Fibroblast of lung (primary cell): ENCODE results near the gene GPHN. TPM values are rescaled to one million over a fixed set of nuclear protein-coding genes. Genes with fewer than 3 reads are reported as not detected.

Source experiments
- DNase-seq, 2 donors: peaks; one replicate each; pipeline versions ENCODE4 v3.0.0 to v3.0.0-alpha.2; 2010; ENCODE audit warnings: low read depth in 2 of 2
- H2AFZ ChIP-seq: 2 replicates; pipeline ENCODE4 v1.5.1; 2012; ENCODE audit warnings: low read length, control low read depth, inconsistent platforms
- H3K27ac ChIP-seq: 2 replicates; pipeline ENCODE4 v1.5.1; 2011; ENCODE audit warnings: low read length, control low read depth; ENCODE audit not compliant: insufficient read depth
- H3K27me3 ChIP-seq: 2 replicates; pipeline ENCODE4 v1.5.1; 2011; ENCODE audit warnings: mild to moderate bottlenecking, low read length; ENCODE audit not compliant: control insufficient read depth, insufficient read depth
- H3K36me3 ChIP-seq: 2 replicates; pipeline ENCODE4 v1.5.1; 2011; ENCODE audit warnings: low read length; ENCODE audit not compliant: control insufficient read depth, insufficient read depth
- H3K4me1 ChIP-seq: 2 replicates; pipeline ENCODE4 v1.5.1; 2011; ENCODE audit warnings: low read length; ENCODE audit not compliant: control insufficient read depth, insufficient read depth; ENCODE audit errors: extremely low read depth
- H3K4me2 ChIP-seq: 2 replicates; pipeline ENCODE4 v1.5.1; 2011; ENCODE audit warnings: low read length, control low read depth; ENCODE audit not compliant: insufficient read depth; ENCODE audit errors: extremely low read depth
- H3K4me3 ChIP-seq, 4 experiments: fragments of 200-600 bp in 1 of 4; sonication (generic) in 1 of 4; replicated peaks in 1 of 4; 2 replicates each; pipeline ENCODE4 v1.5.1; 2011 to 2016; ENCODE audit warnings: low read length in 4 of 4, low read depth in 3 of 4, mild to moderate bottlenecking in 3 of 4, control low read depth in 2 of 4, inconsistent platforms in 1 of 4, mixed read lengths in 1 of 4; ENCODE audit not compliant: insufficient read depth in 1 of 4; ENCODE audit errors: control extremely low read depth in 1 of 4
- H3K79me2 ChIP-seq: 2 replicates; pipeline ENCODE4 v1.5.1; 2012; ENCODE audit warnings: mild to moderate bottlenecking, low read length, inconsistent platforms; ENCODE audit not compliant: control insufficient read depth, insufficient read depth
- H3K9ac ChIP-seq: 2 replicates; pipeline ENCODE4 v1.5.1; 2011; ENCODE audit warnings: mild to moderate bottlenecking, low read length, control low read depth; ENCODE audit not compliant: insufficient read depth
- H3K9me3 ChIP-seq: 2 replicates; pipeline ENCODE4 v1.5.1; 2012; ENCODE audit warnings: low read depth, low read length; ENCODE audit not compliant: control insufficient read depth, insufficient read depth
- H4K20me1 ChIP-seq: 2 replicates; pipeline ENCODE4 v1.5.1; 2011; ENCODE audit warnings: low read length; ENCODE audit not compliant: control insufficient read depth, insufficient read depth; ENCODE audit errors: extremely low read depth
- EZH2 ChIP-seq: IDR thresholded peaks from 2 replicates; pipeline ENCODE4 v1.5.1; 2012; ENCODE audit warnings: low read length, control low read depth, mild to moderate bottlenecking; ENCODE audit errors: missing control alignments
- polyA plus RNA-seq, 2 donors: library from polyadenylated mRNA; depleted of rRNA in 1 of 2; stranded (reverse) in 1 of 2; unstranded in 1 of 2; fragments of >200 nt; gene quantifications; 2 replicates each; pipeline ENCODE4 v1.2.1, GENCODE V29; 2011 to 2012; ENCODE audit warnings: missing spikeins in 1 of 2
- total RNA-seq: library from RNA; depleted of rRNA; stranded (reverse); fragments of >200 nt; gene quantifications from 2 replicates; pipeline ENCODE4 v1.2.1, GENCODE V29; 2014
- TF ChIP-seq, protein P1 (sequence below), 2 donors: IDR thresholded peaks in 1 of 2; conservative IDR thresholded peaks in 1 of 2; 1 replicate in 1 of 2; 2 replicates in 1 of 2; pipeline ENCODE4 v1.5.1; 2011 to 2012; ENCODE audit warnings: low read length in 2 of 2, control low read depth in 1 of 2, inconsistent platforms in 1 of 2, low read depth in 1 of 2, mild to moderate bottlenecking in 1 of 2

GPHN gene
- total and polyA plus RNA-seq, 2 donors (not counting 1 experiment from before 2014, with no cell fraction given), result 8.3 to 13.9 TPM

DNA sequence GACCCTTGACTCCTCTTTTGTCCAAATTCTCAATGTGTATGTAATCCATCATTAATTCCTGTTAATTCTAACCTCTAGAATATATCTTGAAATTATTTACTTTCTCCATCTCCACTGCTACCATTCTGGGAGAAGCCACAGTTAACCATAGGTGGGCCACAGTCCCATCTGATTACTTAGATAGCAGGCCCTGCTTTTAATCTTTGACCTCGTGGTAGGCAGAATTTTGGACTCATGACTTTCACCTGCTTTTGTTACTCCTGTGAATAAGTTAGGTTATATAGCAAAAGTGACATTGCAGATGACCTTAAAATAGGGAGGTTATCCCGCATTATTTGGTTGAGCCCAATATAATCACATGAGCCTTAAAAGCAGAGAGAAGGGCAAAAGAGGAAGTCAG, 264.2 kb downstream of the GPHN start:
- Histone ChIP-seq H3K4me3 (no peak overlapping the region), H3K36me3 (no peaks in the 10 kb centered on the region), H2AFZ (no peak overlapping the region), H3K9ac (no peak overlapping the region), H3K4me1 (no peaks in the 10 kb centered on the region), H3K9me3 (no peaks in the 10 kb centered on the region), H3K79me2 (no peaks in the 10 kb centered on the region), H3K27me3 (no peaks in the 10 kb centered on the region), H3K4me2 (no peak overlapping the region), H3K27ac (no peak overlapping the region), H4K20me1 (no peaks in the 10 kb centered on the region)
- TF ChIP-seq, protein P1, sequence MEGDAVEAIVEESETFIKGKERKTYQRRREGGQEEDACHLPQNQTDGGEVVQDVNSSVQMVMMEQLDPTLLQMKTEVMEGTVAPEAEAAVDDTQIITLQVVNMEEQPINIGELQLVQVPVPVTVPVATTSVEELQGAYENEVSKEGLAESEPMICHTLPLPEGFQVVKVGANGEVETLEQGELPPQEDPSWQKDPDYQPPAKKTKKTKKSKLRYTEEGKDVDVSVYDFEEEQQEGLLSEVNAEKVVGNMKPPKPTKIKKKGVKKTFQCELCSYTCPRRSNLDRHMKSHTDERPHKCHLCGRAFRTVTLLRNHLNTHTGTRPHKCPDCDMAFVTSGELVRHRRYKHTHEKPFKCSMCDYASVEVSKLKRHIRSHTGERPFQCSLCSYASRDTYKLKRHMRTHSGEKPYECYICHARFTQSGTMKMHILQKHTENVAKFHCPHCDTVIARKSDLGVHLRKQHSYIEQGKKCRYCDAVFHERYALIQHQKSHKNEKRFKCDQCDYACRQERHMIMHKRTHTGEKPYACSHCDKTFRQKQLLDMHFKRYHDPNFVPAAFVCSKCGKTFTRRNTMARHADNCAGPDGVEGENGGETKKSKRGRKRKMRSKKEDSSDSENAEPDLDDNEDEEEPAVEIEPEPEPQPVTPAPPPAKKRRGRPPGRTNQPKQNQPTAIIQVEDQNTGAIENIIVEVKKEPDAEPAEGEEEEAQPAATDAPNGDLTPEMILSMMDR (conservative IDR thresholded peaks at IDR 0.05 in 1 of 2, IDR thresholded peaks at IDR 0.05 in 1 of 2; ENCODE audit: low read depth in 1 of 2, low read length in 2 of 2), result no peak
- no peak for TF ChIP-seq EZH2
- DNase-seq, result no peak

DNA sequence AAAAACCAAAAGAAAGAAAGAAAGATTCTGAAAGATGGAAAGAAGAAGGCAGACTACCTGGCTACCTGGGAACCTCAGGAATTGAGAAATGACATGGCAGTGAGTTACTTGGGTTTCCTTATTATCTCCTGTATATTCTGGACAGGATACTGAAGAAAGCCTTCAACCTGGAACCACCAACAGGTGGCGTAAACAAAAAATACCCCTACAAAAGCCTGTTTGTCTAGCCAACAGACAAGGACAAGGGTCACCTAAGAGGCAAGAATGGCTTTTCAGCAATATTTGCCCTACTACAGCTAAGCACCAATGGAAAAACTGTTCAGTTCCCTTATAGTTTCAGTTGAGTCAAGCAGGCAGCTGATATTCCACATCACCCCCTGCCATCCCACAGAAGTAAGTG, 274.9 kb downstream of the GPHN start:
- no peak for DNase-seq
- TF ChIP-seq, protein P1 (conservative IDR thresholded peaks at IDR 0.05 in 1 of 2, IDR thresholded peaks at IDR 0.05 in 1 of 2; ENCODE audit: low read depth in 1 of 2, low read length in 2 of 2), result no peak
- TF ChIP-seq EZH2, result no peak
- Histone ChIP-seq H3K9ac (no peak overlapping the region), H3K79me2 (no peaks in the 10 kb centered on the region), H3K4me1 (no peaks in the 10 kb centered on the region), H4K20me1 (no peaks in the 10 kb centered on the region), H3K27ac (no peak overlapping the region), H3K4me3 (no peak overlapping the region), H2AFZ (no peak overlapping the region), H3K36me3 (no peaks in the 10 kb centered on the region), H3K27me3 (no peaks in the 10 kb centered on the region), H3K4me2 (no peak overlapping the region), H3K9me3 (no peaks in the 10 kb centered on the region)

DNA sequence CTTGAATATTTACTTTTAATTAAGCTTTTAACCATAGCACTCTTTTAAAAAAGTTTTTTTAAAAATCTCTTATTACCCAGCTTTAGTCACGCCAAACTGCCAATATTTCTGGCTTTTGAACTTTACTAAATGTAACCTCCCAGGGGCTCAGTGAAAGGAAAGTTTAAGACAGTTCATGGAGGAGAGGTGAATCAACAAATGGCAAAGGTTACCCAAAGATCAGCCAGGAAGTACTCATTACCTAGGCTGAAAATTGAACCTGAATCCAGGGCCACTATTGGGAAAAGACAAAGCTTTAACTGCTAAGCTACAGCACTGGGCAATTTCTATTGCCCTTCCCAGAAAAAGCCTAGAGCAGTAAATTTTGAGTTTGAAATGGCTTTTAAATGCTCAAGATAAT, 282.2 kb downstream of the GPHN start:
- Histone ChIP-seq H3K4me2 (no peak overlapping the region), H3K27ac (no peak overlapping the region), H3K9me3 (no peaks in the 10 kb centered on the region), H4K20me1 (no peaks in the 10 kb centered on the region), H3K4me1 (no peaks in the 10 kb centered on the region), H3K9ac (no peak overlapping the region), H3K79me2 (no peaks in the 10 kb centered on the region), H3K4me3 (no peak overlapping the region), H2AFZ (no peak overlapping the region), H3K36me3 (no peaks in the 10 kb centered on the region), H3K27me3 (no peaks in the 10 kb centered on the region)
- DNase-seq, result no peak
- TF ChIP-seq, protein P1 (conservative IDR thresholded peaks at IDR 0.05 in 1 of 2, IDR thresholded peaks at IDR 0.05 in 1 of 2; ENCODE audit: low read depth in 1 of 2, low read length in 2 of 2), result no peak
- TF ChIP-seq EZH2, result no peak
